Endometrium (tissue), 2 donors: ENCODE results near the gene SEMA4D.
"Not testable (repeated sequence)": the region's sequence is repeated elsewhere in the genome, so short reads cannot be mapped to it uniquely, and the experiment has no call there.

Experiments used
- FAIRE-seq: peaks from 2 replicates; lab custom pipeline; 2012; peaks lifted over from hg19 to GRCh38; lab: Jason Lieb, UNC
- donor health status: control.
- donor health status: control.

The SEMA4D gene

DNA sequence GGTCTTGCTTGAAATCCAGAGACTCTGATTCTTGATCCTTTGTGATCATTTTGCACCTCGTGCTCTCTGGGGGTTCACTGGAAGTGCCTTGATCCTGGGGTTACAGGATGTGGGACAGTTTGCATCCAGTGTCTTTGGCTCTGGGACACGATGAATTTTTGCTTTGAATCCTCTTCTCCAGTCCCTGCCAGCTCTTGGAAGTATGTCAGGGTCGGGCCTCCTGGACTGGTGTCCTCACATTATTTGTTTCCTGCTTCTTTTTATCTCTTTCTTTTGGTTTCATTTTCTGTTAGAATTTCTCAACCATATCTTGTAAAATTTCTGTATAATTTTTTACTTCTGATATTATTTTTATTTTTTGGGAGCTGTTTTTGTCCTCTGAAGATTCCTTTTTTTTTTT is 145.5 kb downstream of the SEMA4D start:
- no peak for FAIRE-seq

DNA sequence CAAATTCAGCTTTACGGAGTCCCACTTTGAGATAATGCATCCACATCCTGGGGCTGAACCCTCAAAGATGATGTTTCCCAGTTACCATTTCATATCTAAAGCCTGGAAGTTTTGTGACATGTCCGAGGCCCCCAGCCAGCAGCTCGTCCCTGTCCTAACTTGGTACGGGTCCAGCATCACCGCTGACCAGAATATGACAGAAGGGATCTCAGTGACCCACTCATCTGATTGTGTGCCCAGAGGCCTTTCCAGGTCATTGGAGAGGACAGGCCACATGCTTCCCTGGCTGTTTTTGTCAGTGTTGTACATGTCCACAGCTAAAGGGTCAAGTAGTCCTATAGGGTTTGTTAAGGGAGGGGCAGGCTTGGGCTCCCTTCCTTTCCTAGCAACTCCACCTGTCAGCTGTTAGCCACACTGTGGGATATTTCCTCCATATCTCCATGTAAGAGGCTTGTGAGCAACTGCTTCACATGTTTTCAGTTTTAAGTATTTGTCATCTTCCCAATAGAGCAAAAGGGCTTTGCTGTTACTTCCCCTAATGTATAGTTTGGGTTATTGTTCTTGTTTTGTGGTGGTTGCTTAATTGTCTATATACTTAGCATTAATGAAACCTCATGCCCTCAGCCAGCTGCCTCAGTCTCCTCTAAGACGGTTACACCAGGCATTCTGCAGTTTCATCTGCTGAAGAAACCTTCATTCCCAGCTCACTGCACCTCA is 146.2 kb downstream of the SEMA4D start:
- FAIRE-seq, result no peak

DNA sequence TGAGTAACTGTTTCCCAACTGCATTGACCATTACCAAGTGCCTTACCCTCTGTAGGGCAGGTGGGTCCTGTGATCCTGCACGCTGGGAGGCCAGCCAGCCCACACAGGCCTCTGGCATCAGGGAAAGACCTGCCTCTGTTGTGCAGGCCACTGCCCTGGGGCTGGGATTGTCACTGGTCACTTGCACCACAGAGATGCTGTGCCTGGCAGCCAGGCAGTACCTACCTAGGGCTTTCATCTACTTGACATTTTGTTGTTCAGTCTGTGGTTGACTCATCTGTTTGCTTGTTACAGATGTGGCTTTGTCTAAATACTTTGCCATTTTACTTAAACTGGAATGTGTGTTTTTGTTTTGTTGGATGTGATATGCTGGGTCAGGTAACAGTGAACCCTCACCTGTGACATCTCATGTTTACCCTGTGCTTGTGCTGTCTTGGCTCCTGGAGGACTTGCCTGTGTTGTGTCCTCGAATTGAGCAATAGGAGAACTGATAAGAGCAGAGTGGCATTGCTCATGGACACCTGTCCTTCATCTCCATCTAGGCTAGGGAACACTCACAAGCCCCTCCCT is 146.8 kb downstream of the SEMA4D start:
- no peak for FAIRE-seq

DNA sequence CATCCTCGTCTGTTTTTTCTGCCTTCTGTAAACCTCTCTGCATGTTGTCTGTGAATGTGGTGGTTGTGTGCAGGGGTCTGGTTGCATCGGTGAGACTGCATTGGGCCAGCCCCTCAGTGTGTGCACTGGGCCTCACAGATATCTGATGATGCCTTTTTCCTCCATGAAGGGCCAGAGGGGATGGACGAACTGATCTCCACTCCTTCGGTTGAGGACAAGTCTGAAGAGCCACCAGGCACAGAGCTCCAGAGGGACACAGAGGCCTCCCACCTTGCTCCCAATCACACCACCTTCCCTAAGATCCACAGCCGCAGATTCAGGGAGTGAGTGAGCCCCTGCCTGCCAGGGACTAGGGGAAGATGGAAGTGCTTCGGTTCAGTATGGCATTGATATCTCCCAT is 148.3 kb downstream of the SEMA4D start:
- FAIRE-seq, result no peak

DNA sequence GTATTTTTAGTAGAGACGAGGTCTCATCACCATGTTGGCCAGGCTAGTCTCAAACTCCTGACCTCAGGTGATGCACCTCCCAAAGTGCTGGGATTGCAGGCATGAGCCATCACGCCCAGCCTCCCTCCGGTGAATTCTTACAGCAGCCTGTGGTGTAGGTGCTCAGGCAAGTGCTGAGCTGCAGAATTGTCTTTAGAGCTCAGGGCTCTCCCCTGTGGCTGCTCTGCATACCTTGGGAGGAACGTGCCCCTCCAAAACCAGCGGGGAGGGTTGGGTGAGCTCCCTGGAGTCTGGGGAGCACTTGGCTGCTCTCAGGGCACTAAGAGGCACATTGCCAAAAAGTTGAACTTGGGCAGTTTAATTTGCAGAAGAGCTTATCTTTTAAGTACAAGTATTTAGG is 150.3 kb downstream of the SEMA4D start:
- no peak for FAIRE-seq

DNA sequence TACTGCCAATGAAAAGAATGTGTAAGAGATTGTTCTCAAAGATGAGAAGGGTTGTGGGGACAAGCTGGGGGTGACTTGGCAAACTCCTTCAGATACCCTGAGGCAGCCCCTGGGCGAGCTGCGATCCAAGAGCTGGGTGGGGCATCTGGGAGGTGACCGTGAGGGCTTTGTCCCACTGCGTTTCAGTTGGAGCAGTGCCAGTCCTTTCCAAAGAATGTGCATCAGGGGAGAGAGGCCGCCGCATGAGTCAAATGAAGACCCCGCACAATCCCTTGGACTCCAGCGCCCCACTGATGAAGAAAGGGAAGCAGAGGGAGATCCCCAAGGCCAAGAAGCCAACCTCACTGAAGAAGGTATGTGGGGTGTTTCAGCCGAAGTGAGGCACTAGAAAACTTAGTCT is 151.2 kb downstream of the SEMA4D start:
- FAIRE-seq, result no peak

DNA sequence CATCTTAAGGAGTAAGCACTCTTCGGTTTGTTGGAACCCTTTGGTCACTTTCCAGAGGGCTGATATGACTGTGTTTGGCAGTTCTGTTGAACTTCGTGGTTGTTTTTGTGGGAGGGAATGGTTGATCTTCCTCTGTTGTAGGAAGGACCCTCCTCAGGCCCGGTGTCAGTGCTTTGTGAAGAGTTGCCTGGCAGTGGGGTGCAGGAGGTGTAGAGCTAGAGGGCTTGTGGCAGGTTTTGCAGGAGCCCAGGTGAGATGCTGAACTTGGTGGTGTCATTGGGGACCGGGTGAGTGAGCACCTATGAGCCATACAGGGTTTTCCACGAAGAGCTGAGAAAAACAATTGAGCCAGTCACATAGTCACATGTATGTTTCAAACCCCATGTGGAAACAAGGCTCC is 152.4 kb downstream of the SEMA4D start:
- no peak for FAIRE-seq

DNA sequence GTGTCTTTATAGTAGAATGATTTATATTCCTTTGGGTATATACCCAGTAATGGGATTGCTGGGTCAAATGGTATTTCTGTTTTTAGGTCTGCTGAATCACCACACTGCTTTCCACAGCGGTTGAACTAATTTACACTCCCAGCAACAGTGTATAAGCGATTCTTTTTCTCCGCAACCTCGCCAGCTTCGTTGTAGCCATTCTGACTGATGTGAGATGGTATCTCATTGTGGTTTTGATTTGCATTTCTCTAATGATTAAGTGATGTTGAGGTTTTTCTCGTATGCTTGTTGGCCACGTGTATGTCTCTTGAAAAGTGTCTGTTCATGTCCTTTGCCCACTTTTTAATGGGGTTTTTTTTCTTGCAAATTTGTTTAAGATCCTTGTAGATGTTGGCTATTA is 154.1 kb downstream of the SEMA4D start:
- not testable (repeated sequence) for FAIRE-seq

DNA sequence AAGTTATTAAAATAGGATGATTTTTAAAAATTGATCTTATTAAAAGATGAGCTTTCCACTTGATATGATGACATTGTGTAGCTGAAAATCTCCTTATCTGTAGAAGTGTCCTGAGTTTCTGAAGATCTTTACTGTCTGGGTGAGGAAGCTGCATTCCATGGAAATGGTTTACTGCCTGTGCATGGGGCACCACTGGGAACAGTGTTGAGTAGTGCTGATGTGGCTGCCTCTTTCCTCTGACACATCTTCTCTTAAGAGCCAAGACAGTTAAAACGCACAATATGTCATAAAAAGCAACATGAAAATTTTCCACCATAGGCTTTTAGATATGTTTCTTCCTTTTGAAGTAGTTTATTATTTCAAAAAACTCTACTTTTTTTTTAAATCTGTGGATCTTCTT is 155.0 kb downstream of the SEMA4D start:
- no peak for FAIRE-seq

DNA sequence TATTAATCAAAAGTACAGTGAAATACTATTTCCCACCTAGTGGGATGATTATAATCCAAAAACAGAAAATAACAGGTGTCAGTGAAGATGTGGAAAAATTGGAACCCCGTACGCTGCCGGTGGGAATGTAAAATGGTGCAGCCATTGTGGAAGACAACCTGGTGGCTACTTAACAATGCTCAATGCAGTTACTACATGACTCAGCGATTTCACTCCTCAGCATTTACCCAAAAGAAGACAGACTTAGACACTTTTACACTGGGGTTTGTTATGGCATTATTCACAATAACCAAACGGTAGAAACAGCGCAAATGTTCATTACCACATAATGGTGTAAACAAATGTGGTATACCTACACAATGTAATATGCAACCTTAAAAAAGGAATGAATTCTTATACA is 155.7 kb downstream of the SEMA4D start:
- FAIRE-seq, result no peak

DNA sequence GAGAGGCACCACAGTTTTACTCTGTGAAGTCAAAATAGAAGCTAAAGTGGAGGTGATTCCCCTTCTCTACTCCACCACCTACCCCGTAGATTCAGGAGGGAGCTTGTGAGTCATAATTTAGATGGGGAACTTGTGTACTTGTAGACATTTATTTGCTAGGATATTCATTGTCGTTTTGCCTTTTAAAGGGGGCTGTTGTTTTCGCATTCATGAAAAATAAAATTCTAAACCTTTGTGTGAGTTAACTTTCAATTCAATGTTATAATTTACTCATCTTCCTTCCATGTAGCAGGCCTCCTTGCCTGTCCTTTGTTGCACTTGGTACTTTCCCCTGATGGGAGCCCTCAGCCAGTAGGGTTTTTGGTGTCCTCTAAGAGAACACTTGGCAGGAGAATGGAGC is 157.6 kb downstream of the SEMA4D start:
- FAIRE-seq, result no peak

DNA sequence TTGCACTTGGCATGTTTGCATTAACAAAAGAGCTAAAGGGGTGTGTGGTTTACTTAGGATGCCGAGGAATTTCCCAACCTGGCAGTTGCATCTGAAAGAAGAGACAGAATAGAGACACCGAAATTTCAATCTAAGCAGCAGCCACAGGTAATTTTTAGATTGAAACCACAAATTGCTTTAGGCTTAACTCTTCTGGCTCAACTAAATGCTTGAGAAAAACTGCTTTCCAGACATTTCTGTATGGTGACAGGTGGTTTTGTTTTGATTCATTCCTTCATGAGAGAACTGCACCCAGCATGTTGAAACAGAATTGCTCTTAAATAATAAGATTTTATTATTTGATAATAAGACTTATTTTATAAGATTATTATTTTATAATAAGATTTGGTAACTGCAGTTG is 158.1 kb downstream of the SEMA4D start:
- FAIRE-seq, result no peak

DNA sequence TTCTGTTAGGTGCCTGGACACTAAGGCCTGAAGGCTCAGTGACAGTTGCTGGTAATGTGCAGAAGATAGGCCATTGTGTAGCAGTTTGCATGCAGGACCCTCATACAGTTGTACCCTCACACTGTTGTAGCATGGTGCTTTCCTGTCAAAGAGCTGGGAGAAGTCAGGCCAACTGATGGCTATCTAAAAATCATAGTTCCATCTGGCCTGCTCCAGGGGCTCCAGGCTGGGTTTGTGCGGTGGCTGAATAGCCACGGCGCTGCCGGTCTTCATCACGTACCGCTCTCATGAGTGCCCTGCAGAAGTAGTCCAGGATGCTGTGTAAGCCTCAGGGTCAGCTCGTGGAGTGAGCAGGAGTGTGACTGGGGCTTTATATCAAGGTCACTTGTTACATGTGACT is 167.4 kb downstream of the SEMA4D start:
- FAIRE-seq, result no peak

DNA sequence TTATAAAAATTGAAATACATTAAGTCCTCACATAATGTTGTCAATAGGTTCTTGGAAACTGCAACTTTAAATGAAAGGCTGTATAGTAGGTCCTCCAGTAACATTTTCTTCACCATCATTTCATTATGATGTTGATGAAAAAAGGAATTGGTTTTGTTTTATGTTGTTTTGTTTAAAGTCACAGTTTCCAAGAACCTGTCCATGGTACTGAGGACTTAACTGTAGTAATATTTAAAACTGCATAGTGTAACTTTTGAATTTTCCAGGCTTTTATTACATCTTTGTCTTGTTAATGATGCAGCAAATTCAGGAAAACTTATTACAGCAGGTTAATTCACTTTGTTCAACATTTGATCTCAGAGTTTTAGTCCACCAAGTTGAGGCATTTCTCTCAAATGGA is 168.0 kb downstream of the SEMA4D start:
- no peak for FAIRE-seq

DNA sequence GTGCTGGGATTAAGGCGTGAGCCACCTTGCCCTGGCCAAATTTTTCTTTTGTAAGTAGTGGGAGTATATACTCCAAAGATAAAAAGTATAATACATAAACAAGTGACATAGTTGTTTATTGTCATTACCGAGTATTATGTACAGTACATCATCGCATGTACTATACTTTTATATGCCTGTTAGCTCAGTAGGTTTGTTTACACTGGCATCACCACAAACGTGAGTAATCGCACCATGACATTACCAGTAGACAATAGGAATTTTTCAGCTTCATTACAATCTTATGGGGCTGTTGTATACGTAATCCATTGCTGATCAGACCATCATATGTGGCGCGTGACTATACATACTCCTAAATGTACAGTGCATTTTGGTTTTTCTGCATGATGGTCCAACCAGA is 169.8 kb downstream of the SEMA4D start:
- no peak for FAIRE-seq

DNA sequence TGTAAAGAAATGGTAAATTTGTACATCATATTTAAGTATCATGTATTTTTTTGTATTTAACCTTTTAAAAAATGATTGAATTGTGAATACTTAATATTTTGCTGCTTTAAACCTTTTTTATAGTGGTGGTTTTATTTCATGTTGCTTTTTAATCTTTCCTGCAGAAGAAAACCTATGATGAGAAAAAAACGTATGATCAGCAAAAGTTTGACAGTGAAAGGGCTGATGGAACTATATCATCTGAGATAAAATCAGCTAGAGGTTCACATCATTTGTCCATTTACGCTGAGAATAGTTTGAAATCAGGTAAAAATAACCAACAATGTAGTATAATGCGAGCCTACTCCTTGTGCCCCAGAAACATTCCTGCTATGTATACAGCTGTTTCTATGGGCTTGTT is 172.2 kb downstream of the SEMA4D start:
- FAIRE-seq, result no peak

DNA sequence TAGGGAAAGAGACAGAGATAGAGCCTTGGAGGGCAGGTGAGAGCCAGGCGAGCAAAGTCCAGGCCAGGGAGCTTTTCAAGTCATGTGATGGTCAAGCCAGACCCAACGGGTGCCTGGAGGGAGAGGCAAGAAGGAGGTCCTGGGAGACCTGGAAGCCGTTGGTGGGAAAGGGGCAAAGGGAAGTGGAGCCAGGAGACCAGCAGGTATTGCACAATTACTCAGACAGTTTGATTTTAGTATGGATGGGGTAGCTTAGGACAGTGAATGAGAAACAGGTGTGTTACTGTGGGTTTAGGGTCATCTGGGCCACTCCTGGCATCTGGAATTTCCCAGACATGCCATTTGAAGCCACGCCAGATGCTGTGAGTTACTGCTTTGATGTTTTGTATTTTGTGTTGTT is 174.5 kb downstream of the SEMA4D start:
- FAIRE-seq, result no peak

DNA sequence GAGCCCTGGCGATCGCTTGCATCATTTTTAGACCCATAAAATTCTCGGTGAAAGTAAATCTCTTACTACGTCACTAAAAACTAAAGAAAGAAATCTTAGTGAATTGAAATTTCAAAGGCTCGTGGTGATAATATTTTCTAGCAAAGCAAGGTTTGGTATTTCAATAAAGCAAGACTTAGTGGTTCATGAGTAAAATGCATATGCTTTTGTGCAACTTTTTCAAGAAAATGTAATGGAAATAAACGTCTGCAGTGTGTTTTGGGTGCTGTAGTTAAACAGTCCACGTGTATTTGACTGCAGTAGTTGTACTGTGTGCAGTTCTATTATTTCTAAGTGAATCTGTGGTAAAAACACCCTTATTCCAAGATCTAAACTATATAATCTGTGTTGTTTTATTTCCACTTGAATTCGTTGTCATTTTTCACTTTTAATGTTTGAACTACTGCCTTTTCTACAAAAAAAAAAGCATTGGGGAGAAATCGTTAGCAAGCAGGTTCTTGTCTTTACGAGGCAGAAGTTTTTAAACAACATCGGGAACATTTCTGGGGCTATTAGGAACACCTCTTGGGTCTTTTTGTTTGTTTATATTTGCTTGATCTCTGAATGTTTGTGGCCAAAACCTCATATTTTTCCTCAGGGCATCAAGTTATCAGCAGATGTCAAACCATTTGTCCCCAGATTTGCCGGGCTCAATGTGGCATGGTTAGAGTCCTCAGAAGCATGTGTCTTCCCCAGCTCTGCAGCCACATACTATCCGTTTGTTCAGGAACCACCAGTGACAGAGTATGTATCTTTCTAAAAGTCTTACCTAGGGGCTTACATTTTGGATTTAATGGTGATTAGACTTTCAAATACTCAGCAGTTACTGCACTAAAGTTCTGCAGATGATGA is 178.7 kb downstream of the SEMA4D start:
- FAIRE-seq, result no peak

DNA sequence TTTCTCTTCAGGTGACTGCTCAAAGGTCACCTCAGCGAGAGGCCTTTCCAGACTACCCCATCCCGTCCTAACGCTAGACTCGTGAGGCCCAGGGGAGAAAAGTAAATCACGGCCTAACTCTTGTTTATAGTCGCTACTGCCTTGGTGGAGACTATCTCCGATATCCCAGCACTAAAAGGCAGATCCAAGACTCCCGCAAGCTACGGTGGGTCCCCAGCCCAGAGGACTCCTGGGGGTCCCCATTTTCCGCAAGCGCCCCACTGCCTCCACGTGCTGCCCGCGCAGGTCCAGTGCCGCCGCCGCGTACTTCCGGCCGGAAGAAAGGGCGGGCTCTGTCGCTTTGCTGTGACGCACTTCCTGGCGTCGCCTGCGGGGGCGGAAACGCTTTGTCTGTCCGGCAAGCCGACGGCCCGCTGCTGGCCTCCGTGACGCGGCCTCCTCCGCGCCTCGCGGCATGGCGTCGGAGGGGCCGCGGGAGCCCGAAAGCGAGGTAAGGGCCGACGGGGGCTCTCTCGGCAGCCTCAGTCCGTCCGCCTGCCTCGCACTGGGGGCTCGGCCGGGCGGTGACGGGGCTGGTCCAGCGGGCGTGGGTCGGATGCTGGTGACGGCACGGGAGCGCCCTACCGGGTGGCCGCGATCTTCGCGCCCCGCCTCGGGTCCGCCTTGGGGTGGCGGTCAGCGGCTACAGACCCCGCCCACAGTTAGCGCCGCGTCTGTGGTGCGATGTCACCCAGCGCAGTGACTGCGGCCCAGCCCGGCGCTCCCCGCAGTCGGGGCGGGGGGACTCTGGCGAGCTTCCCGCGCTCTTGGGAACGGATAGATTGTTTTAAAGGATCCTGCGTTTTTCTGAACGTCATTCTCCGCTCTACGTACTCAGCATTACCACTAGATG is 179.5 kb downstream of the SEMA4D start, which contains the start of gene SECISBP2:
TSS of gene SECISBP2 (plus strand) at position 378 of the 892 bp plus-strand sequence. CDS start at position 455, 77 bp downstream.
- peak; percentile 94 for FAIRE-seq

DNA sequence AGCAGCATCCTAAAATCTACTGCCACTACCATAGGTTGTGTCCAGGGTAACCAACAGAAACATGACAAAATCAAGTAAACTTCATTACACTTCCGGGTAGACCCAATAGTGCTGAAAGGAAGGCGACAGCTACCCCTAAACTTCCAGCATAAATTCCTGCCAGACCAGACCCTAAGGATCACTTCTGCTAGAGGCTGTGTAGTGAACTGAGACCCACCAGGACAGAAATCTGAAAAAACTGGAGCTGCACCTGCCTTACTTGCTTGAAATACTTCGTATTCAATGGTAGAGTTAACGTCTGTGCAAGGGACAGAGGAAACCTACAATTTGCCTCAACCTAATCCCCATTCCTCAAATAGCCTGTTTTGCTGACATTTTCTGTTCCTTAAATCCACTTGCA is 180.6 kb downstream of the SEMA4D start:
- no peak for FAIRE-seq

DNA sequence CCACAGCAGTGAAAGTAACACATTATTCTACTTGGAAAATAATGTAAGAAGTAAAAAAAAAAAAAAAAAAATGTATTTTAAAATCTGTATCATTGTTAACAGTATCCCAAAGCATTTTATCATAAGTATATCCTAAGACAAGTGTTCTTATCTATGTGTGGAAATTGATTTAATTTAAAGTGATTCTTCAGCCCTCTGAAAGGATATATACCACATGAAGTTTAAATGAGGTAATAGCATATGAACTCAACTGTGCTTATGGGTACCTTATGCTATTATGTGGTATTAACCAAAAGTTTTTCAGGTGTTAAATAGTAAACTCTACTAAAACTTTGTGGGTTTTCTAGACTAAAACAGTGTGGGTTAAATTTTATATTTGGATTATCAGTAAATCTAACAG is 182.4 kb downstream of the SEMA4D start:
- FAIRE-seq, result no peak

DNA sequence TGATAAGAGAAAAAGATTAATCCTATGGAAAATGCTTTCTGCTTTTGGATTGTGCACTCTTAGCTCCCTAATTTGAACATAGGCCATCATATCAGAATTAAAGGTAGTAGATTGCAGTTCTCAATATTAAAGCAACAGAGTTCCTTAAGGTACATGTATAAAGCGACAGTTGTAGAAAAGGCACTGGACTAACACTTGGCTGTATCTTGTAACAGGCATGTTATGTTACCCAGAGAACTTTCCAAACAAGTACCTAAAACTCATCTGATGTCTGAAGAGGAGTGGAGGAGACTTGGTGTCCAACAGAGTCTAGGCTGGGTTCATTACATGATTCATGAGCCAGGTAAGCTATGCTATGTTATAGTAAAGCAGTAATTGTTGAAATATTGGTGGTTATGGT is 183.0 kb downstream of the SEMA4D start:
- no peak for FAIRE-seq
